ENCODE results near the gene ARHGEF12.
A peak's percentile ranks its signal among the peaks of the same experiment; 100 is the strongest.

DNA sequence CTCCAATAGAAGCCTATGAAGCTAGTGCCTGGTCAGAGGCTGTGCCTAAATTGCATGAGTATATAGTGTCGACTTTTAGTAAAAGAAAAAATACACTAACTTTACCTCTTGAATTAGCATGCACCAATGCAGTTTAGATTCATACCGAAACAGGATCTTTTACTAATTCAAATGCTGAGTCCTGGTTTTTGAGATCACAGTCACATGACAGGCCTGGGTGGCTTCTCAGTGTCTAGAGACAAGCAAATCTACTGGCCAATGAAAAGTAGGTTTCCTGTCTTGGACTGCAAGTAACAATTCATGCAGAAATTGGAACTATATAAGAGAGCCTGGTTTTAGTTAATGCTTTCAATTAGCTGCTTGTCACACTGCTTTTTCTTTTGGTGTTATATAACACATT lies 7.2 kb downstream of the ARHGEF12 start:
- TF ChIP-seq, protein P1, sequence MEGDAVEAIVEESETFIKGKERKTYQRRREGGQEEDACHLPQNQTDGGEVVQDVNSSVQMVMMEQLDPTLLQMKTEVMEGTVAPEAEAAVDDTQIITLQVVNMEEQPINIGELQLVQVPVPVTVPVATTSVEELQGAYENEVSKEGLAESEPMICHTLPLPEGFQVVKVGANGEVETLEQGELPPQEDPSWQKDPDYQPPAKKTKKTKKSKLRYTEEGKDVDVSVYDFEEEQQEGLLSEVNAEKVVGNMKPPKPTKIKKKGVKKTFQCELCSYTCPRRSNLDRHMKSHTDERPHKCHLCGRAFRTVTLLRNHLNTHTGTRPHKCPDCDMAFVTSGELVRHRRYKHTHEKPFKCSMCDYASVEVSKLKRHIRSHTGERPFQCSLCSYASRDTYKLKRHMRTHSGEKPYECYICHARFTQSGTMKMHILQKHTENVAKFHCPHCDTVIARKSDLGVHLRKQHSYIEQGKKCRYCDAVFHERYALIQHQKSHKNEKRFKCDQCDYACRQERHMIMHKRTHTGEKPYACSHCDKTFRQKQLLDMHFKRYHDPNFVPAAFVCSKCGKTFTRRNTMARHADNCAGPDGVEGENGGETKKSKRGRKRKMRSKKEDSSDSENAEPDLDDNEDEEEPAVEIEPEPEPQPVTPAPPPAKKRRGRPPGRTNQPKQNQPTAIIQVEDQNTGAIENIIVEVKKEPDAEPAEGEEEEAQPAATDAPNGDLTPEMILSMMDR (IDR thresholded peaks at IDR 0.05 in 2 of 3, conservative IDR thresholded peaks at IDR 0.05 in 1 of 3; ENCODE audit: control insufficient read depth in 2 of 3, extremely low read depth in 1 of 3, insufficient read depth in 1 of 3, low read depth in 3 of 3, low read length in 3 of 3): no peak
- TF ChIP-seq EZH2 (IDR thresholded peaks at IDR 0.05; ENCODE audit: borderline replicate concordance, control insufficient read depth, low read depth, low read length) (no peak), HCFC1 (IDR thresholded peaks at IDR 0.05; ENCODE audit: low read length) (no peak), EP300 (IDR thresholded peaks at IDR 0.05; ENCODE audit: borderline replicate concordance in 1 of 2, control insufficient read depth in 1 of 2, low read depth in 2 of 2, low read length in 2 of 2) (no peak), KDM1A (IDR thresholded peaks at IDR 0.05; ENCODE audit: borderline replicate concordance) (no peak), POLR2AphosphoS5 (IDR thresholded peaks at IDR 0.05; ENCODE audit: low read length) (no peak), GATAD2B (conservative IDR thresholded peaks at IDR 0.05; ENCODE audit: low read depth) (0 out of 2 replicates have a peak, but pooled peaks have one; percentile 22), SIN3A (IDR thresholded peaks at IDR 0.05; ENCODE audit: low read depth, low read length) (no peak), RFX5 (IDR thresholded peaks at IDR 0.05; ENCODE audit: low read depth, low read length) (no peak), POLR2A (IDR thresholded peaks at IDR 0.05; ENCODE audit: low read depth, low read length) (no peak), EGR1 (IDR thresholded peaks at IDR 0.05; ENCODE audit: borderline replicate concordance in 1 of 2, low read depth in 2 of 2, low read length in 2 of 2) (no peak)
- TF ChIP-seq, protein P2, sequence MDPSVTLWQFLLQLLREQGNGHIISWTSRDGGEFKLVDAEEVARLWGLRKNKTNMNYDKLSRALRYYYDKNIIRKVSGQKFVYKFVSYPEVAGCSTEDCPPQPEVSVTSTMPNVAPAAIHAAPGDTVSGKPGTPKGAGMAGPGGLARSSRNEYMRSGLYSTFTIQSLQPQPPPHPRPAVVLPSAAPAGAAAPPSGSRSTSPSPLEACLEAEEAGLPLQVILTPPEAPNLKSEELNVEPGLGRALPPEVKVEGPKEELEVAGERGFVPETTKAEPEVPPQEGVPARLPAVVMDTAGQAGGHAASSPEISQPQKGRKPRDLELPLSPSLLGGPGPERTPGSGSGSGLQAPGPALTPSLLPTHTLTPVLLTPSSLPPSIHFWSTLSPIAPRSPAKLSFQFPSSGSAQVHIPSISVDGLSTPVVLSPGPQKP (IDR thresholded peaks at IDR 0.05; ENCODE audit: low read depth, low read length): no peak
- TF ChIP-seq, protein P3, sequence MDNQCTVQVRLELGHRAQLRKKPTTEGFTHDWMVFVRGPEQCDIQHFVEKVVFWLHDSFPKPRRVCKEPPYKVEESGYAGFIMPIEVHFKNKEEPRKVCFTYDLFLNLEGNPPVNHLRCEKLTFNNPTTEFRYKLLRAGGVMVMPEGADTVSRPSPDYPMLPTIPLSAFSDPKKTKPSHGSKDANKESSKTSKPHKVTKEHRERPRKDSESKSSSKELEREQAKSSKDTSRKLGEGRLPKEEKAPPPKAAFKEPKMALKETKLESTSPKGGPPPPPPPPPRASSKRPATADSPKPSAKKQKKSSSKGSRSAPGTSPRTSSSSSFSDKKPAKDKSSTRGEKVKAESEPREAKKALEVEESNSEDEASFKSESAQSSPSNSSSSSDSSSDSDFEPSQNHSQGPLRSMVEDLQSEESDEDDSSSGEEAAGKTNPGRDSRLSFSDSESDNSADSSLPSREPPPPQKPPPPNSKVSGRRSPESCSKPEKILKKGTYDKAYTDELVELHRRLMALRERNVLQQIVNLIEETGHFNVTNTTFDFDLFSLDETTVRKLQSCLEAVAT (IDR thresholded peaks at IDR 0.05): peak; percentile 48; the same call in 1 of the 2 replicates
